GM12801 (cell line): ENCODE data around the gene APBA1.

Experiments
- CTCF ChIP-seq: IDR thresholded peaks from one replicate; pipeline ENCODE4 v1.5.1; 2011; ENCODE audit warnings: control low read depth; ENCODE audit not compliant: insufficient read length; ENCODE audit errors: extremely low read depth

APBA1 gene

GRCh38 chr9:69495296-69495695 lies 176.9 kb downstream of the APBA1 start:
- TF ChIP-seq CTCF: no peak

GRCh38 chr9:69494763-69495162 lies 177.4 kb downstream of the APBA1 start:
- TF ChIP-seq CTCF: no peak

GRCh38 chr9:69494208-69494607 lies 178.0 kb downstream of the APBA1 start:
- TF ChIP-seq CTCF: no peak

GRCh38 chr9:69486498-69486897 lies 185.7 kb downstream of the APBA1 start:
- no peak for TF ChIP-seq CTCF

- TF ChIP-seq CTCF: no peak
Measured at GRCh38 chr9:69485466-69485865, 186.7 kb downstream of the APBA1 start.

GRCh38 chr9:69483886-69484422 lies 188.2 kb downstream of the APBA1 start:
- TF ChIP-seq CTCF: no peak

GRCh38 chr9:69476797-69477196 lies 195.4 kb downstream of the APBA1 start:
- TF ChIP-seq CTCF: no peak

GRCh38 chr9:69476016-69476415 lies 196.2 kb downstream of the APBA1 start:
- no peak for TF ChIP-seq CTCF
